CD4-positive, alpha-beta T cell treated with Interleukin-2 at 100 ng/mL for 4 hours (primary cell): Measurements from ENCODE around the gene HIP1.
"Not testable (repeated sequence)": the region's sequence is repeated elsewhere in the genome, so short reads cannot be mapped to it uniquely, and the experiment has no call there.

Experiments used
- DNase-seq: peaks from one replicate; pipeline ENCODE4 v3.0.0-alpha.2; 2020; ENCODE audit warnings: low spot score

Gene HIP1

GRCh38 chr7:75738604-75738974, at the start of gene HIP1:
HIP1 (minus strand) TSS chr7:75738941; CDS start chr7:75738920, 21 bp downstream.
- no peak for DNase-seq

DNA sequence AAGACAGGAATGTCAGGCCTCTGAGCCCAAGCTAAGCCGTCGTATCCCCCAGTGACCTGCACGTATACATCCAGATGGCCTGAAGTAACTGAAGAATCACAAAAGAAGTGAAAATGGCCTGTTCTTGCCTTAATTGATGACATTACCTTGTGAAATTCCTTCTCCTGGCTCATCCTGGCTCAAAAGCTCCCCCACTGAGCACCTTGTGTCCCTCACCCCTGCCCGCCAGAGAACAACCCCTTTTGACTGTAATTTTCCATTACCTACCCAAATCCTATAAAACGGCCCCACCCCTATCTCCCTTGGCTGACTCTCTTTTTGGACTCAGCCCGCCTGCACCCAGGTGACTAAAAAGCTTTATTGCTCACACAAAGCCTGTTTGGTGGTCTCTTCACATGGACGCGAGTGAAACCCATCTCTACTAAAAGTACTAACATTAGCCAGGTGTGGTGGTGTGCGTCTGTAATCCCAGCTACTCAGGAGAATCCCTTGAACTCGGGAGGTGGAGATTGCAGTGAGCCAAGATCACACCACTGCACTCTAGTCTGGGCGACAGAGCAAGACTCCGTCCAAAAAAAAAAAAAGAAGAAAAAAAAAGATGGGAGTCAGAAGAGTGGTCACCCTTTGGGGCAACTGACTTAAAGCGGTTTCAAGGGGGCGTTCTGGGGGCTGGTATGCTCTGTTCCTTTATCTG, 49.6 kb upstream of the HIP1 start:
- DNase-seq, result not testable (repeated sequence)

DNA sequence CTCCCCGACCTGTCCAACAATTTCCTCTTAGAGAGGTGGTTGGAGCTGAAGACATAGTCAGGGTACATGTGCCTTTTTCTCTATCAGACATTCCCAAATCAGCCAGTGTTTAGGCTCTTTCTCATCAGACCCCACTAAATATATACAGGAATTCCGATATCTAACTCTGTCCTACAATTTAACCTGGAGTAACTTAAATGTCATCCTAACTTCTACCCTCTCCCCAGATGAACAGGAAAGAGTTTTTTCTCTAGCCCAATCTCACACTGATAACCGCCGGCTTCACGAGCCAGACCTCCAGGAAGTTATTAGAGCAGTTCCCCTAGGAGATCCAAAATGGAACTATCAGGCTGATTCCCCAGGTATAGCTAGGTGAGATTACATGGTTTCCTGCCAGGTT, 44.3 kb upstream of the HIP1 start:
- not testable (repeated sequence) for DNase-seq

- DNase-seq, result not testable (repeated sequence)
These were observed 42.0 kb upstream of the HIP1 start for GRCh38 chr7:75780647-75781273.

DNA sequence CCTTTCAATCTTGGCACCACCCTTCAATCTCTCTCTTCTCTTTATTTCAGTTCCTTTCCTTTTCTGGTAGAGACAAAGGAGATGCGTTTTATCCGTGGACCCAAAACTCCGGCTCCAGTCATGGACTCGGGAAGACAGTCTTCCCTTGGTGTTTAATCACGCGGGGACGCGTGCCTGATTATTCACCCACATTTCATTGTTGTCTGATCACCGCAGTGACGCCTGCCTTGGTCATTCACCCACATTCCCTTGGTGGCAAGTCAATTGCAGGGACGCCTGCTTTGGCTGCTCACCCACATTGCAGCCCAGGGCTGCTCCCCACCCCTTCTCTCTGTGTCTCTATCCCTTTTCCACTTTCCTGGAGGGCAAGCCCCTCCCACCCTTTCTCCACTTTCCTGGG, 40.8 kb upstream of the HIP1 start:
- DNase-seq, result not testable (repeated sequence)

DNA sequence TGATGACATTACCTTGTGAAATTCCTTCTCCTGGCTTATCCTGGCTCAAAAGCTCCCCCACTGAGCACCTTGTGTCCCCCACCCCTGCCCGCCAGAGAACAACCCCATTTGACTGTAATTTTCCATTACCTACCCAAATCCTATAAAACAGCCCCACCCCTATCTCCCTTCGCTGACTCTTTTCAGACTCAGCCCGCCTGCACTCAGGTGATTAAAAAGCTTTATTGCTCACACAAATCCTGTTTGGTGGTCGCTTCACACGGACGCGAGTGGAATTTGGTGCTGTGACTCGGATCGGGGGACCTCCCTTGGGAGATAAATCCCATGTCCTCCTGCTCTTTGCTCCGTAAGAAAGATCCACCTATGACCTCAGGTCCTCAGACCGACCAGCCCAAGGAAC, 40.3 kb upstream of the HIP1 start:
- not testable (repeated sequence) for DNase-seq

GRCh38 chr7:75776295-75776971, 37.7 kb upstream of the HIP1 start:
- peak; percentile 69 for DNase-seq

- not testable (repeated sequence) for DNase-seq
These were observed 35.2 kb upstream of the HIP1 start for GRCh38 chr7:75773958-75774357.

GRCh38 chr7:75772081-75773077, 33.6 kb upstream of the HIP1 start, which contains the start of gene CCL26:
CCL26 (minus strand) TSS chr7:75772211; CDS start chr7:75772176, 35 bp downstream.
- DNase-seq, result no peak

- DNase-seq, result no peak
These were observed 32.5 kb upstream of the HIP1 start for GRCh38 chr7:75771224-75771623.

- peak; percentile 48 for DNase-seq
These were observed 23.7 kb upstream of the HIP1 start for GRCh38 chr7:75762350-75762917.

DNA sequence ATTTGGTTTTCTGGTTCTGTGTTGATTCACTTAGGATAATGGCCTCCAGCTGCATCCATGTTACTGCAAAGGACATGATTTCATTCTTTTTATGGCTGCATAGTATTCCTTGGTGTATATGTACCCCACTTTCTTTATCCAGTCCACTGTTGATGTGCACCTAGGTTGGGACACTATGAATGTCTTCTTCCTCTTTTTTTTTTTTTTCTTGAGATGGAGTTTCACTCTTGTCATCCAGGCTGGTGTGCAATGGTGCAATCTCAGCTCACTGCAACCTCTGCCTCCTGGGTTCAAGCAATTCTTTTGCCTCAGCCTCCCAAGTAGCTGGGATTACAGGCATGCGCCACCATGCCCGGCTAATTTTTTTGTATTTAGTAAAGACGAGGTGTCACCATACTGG, 23.1 kb upstream of the HIP1 start:
- DNase-seq, result not testable (repeated sequence)

GRCh38 chr7:75758491-75758890, 19.8 kb upstream of the HIP1 start:
- no peak for DNase-seq

GRCh38 chr7:75757860-75758259, 19.1 kb upstream of the HIP1 start:
- DNase-seq, result no peak

DNA sequence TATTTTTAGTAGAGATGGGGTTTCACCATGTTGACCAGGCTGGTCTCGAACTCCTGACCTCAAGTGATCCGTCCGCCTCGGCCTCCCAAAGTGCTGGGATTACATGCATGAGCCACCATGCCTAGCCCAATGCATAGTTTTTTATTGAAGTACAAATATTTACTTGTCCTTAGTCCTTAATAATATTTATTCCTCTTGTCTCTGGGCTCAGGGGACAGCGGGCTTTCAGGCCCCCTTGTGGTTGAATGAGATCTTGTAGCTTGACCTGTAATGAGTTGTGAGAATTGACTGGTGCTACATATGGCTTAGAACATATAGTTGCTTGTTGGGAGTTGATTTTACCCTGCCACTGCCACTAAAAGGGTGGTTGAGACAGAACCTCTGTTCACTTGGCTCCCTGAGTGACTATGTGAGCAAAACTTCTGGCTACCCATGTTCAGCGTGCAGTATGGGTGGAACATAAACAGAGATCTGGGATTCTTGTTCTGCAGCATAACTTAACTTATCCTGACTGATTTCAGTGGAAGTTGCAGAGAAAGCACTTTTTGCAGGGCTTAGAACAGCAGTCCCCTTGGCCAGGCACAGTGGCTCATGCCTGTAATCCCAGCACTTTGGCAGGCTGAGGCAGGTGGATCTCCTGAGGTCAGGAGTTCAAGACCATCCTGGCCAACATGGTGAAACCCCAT, 18.4 kb upstream of the HIP1 start:
- no peak for DNase-seq

DNA sequence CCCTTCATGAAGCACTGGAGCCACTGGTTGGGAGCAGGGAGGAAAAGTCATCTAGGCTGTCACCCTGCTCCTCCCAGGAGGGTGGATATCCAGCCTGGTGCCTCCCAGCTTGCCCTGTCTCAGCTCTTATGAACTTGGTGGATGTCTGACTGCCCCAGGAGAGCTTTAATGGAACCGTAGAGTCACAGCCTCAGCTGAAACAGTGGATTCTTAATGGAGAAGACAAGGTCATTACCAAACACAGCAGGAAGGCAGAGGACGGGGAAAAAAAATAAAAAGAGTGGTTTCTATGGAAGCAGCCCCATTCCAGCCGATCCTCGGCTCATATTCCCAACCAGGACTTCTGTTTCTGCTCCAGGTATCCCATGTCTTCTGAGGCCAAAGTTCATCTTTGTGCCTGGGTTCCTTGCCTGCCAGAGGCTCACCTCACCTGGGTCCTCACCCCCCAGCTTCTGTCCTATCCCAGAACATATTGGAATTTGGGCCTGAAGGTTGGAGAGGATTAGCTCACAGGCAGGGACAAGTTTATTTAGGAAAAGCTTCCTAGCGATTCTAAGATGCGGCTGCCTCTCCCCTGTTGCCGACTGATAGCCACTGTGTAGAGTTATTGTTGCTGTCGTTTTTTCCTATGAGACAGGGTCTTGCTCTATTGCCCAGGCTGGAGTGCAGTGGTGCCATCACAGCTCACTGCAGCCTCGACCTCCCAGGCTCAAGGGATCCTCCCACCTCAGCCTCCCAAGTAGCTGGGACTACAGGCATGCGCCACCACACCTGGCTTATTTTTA, 17.7 kb upstream of the HIP1 start:
- no peak for DNase-seq

- no peak for DNase-seq
These were observed 4.7 kb upstream of the HIP1 start for GRCh38 chr7:75743455-75743859.

DNA sequence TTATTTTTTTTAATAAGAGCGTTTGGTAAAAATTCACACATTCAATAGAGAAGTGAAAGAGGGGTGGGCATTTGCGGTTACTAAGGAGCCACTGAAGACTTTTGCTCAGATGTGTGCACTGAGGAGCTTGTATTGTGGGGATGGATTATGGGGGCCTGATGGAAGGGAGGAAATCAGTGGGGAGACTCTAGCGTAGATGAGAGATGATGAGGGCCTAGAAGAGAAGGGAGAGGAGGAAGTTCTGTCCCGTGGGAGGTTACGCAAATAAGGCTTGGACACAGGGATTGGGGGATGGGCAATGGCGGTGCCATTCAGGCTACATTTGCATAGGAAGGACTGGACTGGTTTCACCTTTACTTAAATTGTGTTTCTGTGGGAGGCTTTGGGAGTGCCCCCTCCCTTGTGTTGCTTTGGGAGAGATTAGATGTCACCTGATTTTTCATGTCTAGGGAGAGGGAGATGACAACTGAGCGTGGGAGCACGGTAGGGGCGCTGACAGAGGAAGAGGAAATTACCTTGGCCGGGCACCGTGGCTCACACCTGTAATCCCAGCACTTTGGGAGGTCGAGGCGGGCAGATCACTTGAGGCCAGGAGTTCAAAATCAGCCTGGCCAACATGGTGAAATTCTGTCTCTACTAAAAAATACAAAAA, 2.2 kb upstream of the HIP1 start:
- no peak for DNase-seq

GRCh38 chr7:75739796-75740672, 1.3 kb upstream of the HIP1 start:
- DNase-seq, result no peak
